Occipital lobe (tissue), 2 donors: ENCODE data around the gene NAGPA. TPM values are rescaled to one million over a fixed set of nuclear protein-coding genes. Genes with fewer than 3 reads are reported as not detected.

ENCODE experiments used
- DNase-seq: peaks from one replicate; lab custom pipeline; 2025; lab: John Stamatoyannopoulos, UW
- total RNA-seq: library from RNA; depleted of rRNA; stranded (reverse); fragments of >200 nt; gene quantifications from one replicate; pipeline ENCODE4 v1.2.3, GENCODE V29; 2014

The NAGPA gene
- total RNA-seq, 1 donor from 2014 or later: 12.5 TPM

GRCh38 chr16:5005916-5006315 is 27.8 kb downstream of the NAGPA start:
- no peak for DNase-seq

GRCh38 chr16:5004311-5004710 is 29.4 kb downstream of the NAGPA start:
- no peak for DNase-seq

GRCh38 chr16:5003828-5004227 is 29.9 kb downstream of the NAGPA start:
- no peak for DNase-seq

GRCh38 chr16:5003211-5003610 is 30.5 kb downstream of the NAGPA start:
- DNase-seq: no peak

GRCh38 chr16:5002699-5003143 is 31.0 kb downstream of the NAGPA start:
- DNase-seq: no peak

- DNase-seq: no peak
These were observed 31.7 kb downstream of the NAGPA start for GRCh38 chr16:5001986-5002385.

- DNase-seq: peak; percentile 54
These were observed 32.2 kb downstream of the NAGPA start for GRCh38 chr16:5001571-5001970.

GRCh38 chr16:5000573-5001001 is 33.1 kb downstream of the NAGPA start:
- no peak for DNase-seq

GRCh38 chr16:4994719-4995434 is 38.9 kb downstream of the NAGPA start:
- peak; percentile 58 for DNase-seq

GRCh38 chr16:4991754-4992153 is 42.0 kb downstream of the NAGPA start:
- DNase-seq: no peak

- DNase-seq: no peak
These were observed 43.3 kb downstream of the NAGPA start for GRCh38 chr16:4990415-4990814.

GRCh38 chr16:4989391-4990006 is 44.2 kb downstream of the NAGPA start:
- no peak for DNase-seq

- DNase-seq: no peak
These were observed 45.1 kb downstream of the NAGPA start for GRCh38 chr16:4988647-4989046.

GRCh38 chr16:4987580-4988374 is 46.0 kb downstream of the NAGPA start:
- no peak for DNase-seq

GRCh38 chr16:4987250-4987579 is 46.5 kb downstream of the NAGPA start:
- no peak for DNase-seq

GRCh38 chr16:4984174-4984990 is 49.4 kb downstream of the NAGPA start:
- no peak for DNase-seq

- DNase-seq: no peak
These were observed 51.5 kb downstream of the NAGPA start for GRCh38 chr16:4982056-4982867.

GRCh38 chr16:4981473-4981872 is 52.3 kb downstream of the NAGPA start:
- no peak for DNase-seq

GRCh38 chr16:4980691-4981090 is 53.0 kb downstream of the NAGPA start:
- no peak for DNase-seq

- DNase-seq: no peak
These were observed 53.7 kb downstream of the NAGPA start for GRCh38 chr16:4979736-4980660.
